Measurements from ENCODE around the gene STK33.

STK33 gene

DNA sequence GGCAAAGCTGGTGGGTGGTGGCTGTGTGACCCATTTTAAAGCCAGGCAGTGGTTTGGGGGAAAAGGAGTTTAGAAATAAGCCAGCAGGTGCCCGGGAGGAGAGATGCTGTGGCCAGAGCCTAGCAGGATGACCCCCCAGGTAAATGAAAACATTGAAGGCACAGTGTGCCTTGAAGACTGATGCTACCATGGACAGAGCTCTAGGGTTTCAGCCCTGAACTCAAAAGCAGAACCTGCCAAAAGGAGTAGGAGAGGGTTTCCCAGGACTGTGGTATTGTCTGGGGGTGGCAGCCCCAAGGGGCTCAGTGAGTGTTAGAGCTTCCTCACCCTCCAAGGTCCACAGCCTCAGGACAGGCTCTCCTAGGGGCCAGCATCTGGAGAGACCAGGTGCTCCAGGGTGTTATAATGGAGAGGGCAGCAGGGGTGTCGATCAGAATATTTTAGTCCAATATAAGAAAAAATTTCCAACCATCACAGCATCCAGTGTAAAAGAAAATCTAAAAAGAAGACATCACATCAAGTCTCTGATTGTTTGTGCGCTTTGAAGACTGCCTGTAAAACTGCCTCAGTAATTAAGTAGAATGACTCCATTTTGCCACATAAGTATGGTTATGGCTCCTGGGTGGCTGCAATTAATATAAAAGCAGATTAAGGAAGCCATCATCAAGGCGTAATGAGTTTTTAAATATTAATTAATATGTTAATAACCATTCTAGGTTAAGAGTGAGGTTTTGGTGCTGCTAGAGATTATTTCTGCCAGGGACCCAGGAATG, 241.7 kb downstream of the STK33 start:
- DNase-seq, result no peak

DNA sequence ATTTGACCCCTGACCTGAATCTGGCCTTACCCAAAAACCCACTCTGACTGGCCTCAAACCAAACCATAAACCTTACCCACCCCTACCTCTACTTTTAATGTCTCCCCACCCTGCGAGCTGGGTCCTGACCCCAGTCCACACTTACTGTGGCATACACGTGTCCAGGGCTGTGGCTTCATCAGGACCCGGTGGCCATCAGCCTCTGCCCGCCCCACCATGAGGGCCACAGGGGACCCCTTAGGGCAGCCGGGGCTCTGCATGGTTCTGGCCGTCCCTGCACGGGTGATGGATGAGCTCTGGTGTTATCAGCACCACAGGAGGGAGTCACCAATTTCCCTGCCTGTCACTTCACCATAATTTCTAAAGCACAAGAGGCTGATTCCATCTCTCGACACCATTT, 242.8 kb downstream of the STK33 start:
- no peak for DNase-seq

- no peak for DNase-seq
These were observed 246.1 kb downstream of the STK33 start for GRCh38 chr11:8347978-8348377.

GRCh38 chr11:8346157-8346755, 247.8 kb downstream of the STK33 start:
- DNase-seq, result no peak

DNA sequence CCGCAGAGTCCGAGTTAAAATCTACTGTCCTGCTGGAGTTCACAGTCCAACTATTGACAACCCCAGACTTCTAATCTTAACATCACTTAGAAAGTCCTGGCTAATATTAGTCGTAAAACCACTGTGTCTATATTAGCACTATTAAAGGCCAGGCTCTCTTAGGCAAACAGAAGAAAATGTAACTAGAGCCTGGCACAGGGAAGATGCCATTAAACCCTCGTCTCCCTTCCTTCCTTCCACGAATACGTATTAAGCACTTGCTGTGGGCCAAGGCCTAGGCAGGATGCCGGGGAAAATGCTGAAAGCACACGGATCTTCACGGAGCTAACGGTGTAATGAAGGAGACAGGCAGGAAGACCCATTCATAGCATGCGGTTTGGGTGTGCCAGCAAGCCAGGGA, 248.8 kb downstream of the STK33 start:
- no peak for DNase-seq

DNA sequence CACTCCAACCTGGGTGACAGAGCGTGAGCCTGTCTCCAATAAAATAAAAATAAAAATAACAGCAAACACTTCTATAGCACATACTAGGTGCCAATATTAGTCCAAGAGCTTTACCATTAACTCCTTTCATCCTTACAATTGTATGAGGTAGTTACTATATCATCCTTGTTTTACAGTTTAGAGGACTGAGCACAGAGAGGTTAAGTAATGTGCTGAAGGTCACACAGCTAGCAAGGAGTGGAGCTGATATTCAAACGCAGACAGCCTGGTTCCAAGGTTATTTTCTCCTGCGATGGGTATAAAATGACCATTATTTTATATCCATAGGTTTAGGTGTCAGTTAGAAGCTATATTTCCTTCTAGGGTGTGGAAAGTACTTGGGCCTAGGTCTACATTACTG, 249.7 kb downstream of the STK33 start:
- no peak for DNase-seq

DNA sequence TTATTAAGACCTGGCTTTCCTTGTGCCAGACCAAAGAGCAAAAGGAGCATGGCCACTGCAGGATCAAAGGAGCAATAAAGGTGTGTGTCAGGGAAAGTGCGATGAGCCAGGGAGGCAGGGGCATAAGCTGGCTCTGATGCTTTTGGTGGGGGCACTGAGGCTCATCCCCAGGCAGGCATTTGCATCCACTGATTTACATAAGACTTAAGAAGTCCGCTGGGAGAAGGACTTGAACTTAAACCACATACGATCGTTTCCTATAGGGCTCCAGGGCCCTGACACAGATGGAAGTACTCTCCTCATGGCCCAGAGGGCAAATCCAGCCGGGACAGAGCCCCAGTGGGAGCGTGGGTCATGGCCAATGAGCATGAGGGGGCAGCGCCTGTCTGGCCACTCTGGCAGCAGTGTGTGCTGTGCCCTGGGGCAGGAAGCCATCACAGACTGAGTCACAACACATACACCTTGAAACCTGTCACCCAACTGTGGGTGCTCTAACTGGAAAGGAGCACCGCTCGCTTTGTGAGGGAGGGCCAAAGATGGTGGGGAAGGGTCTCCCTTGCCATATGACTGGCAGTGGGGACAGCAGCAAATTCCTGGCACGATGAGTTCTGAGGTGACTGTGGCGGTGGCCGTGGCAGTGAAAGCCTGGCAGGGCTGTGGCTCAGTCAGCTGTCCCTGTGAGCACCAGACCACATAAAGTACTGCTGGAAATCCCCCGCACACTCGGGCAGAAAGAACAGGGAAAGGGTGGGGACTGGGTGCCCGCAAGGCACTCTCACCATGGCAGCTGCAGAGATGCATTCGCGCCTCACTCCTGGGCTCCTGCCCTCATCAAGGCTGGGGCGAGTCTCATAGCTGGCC, 251.0 kb downstream of the STK33 start:
- no peak for DNase-seq

GRCh38 chr11:8341996-8342395, 252.0 kb downstream of the STK33 start:
- DNase-seq, result no peak
